RKO (cell line): Measurements from ENCODE around the gene EBI3.
"Not testable (repeated sequence)": the region's sequence is repeated elsewhere in the genome, so short reads cannot be mapped to it uniquely, and the experiment has no call there.

Source experiments
- DNase-seq: peaks from one replicate; pipeline ENCODE4 v3.0.0-alpha.2; 2016; ENCODE audit warnings: low spot score

Gene EBI3

DNA sequence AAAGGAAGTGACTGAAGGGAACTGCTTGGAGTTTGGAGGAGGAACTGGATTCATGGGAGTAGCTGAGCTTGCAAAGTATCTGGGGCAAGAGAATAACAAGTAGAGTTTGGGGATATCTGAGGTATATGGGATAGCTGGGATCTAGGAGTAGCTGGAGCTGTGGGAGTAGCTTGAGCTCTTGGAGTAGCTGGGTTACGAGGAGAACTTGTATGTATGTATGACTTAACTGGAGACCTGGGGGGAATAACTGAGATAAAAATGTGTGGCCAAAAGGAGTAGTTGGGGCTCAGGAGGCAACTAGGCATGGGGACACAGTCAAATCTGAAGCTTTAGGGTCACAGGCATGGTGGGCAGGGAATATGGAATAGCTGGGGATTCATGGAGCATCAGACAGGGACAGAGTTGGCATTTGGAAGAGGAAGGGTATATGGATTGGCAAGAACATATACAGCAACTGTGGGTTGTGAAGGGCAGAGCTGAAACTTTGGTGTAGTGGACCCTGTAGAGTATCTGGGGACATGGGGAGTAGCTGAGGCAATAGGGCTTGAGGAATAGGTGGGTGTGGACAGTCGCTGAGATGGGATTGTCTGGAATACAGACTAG lies 28.3 kb upstream of the EBI3 start:
- DNase-seq: no peak

GRCh38 chr19:4201798-4202197 lies 27.5 kb upstream of the EBI3 start:
- no peak for DNase-seq

GRCh38 chr19:4206818-4207484 lies 22.4 kb upstream of the EBI3 start:
- DNase-seq: peak; percentile 51

GRCh38 chr19:4208385-4209094 lies 20.8 kb upstream of the EBI3 start:
- DNase-seq: peak; percentile 75

DNA sequence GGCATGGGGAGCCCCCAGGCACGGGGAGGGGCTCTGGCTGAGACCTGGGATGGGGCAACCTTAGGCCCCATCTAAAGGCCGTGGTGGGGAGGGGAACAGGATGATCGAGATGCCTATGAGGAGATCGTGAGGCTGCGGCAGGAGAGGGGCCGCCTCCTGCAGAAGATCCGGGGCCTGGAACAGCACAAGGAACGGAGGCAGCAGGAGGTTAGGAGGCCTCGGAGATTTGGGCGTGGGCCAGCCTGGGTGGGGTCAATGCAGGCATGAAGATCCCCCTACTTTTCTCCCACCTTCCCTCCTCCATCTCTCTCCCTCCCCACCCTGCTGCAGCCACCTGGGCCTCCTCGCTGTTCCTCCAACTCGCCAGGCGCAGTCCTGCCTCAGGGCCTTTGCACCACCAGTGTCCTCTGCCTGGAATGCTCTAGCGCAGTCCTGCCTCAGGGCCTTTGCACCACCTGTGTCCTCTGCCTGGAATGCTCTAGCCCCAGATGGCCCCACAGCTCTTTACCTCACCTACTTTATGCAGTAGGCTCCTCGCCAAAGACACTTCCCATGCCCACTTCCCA lies 19.1 kb upstream of the EBI3 start:
- no peak for DNase-seq

DNA sequence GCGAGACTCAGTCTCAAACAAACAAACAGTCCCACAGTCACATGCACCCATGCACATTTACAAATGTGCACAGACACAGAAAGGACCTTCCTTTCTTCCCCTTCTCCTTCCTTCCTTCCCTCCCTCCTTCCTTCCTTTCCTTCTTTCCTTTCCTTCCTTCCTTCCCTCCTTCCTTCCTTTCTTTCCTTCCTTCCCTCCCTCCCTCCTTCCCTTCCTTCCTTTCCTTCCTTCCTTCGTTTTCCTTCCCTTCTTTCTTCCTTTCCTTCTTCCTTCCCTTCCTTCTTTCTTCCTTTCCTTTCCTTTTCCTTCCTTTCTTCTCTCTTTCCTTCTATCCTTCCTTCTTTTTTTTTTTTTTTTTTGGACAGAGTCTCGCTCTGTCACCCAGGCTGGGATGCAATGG lies 16.2 kb upstream of the EBI3 start:
- no peak for DNase-seq

DNA sequence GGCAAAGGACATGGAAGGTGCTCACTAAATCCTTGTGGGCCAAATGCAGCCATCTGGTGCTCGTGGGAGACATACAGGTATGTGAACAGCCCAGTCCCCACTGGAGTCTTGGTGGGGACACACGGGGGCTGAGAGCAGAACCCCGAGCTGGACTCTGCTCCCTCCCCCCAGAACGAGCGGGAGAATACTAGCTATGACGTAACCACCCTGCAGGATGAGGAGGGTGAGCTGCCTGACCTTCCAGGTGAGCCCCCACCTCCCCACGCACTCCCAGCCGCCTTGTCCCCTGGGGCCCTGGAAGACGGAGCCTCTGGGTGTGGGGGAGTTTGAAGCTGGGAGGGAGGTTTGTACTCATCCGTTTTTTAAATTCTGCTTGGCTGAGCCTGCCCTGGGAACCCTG lies 13.5 kb upstream of the EBI3 start:
- no peak for DNase-seq

GRCh38 chr19:4216846-4217245 lies 12.5 kb upstream of the EBI3 start:
- DNase-seq: no peak

GRCh38 chr19:4217429-4218264 lies 11.7 kb upstream of the EBI3 start:
- DNase-seq: no peak

DNA sequence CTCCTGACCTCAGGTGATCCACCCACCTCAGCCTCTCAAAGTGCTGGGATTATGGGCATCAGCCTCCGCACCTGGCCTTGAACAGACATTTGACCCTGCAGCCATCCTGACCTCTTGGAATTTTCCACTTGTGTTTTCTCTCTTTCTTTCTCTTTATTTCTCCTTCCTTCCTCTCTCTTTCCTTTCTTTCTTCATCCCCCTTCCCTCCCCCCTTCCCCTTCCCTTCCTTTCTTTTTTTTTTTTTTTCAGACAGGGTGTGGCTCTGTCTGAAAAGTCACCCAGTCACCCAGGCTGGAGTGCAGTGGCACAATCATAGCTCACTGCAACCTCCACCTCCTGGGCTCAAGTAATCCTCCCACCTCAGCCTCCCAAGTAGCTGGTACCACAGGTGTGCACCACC lies 10.8 kb upstream of the EBI3 start:
- DNase-seq: not testable (repeated sequence)

DNA sequence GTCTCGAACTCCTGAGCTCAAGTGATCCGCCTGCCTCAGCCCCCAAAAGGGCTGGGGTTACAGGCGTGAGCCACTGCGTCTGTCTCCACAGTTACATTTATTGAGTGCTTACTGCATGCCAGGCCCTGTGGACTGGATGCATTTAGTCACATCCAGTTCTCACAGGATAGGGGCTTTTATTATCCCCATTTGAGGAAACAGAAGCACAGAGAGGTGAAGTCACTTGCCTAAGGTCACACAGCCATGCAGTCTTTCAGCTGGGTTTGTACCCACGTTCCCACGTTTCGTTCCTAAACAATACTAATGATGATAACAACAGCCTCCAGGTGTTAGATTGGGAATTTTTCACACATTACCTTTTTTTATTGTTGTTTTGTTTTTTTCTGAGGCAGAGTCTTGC lies 9.1 kb upstream of the EBI3 start:
- no peak for DNase-seq

GRCh38 chr19:4224470-4224869 lies 4.9 kb upstream of the EBI3 start:
- no peak for DNase-seq

DNA sequence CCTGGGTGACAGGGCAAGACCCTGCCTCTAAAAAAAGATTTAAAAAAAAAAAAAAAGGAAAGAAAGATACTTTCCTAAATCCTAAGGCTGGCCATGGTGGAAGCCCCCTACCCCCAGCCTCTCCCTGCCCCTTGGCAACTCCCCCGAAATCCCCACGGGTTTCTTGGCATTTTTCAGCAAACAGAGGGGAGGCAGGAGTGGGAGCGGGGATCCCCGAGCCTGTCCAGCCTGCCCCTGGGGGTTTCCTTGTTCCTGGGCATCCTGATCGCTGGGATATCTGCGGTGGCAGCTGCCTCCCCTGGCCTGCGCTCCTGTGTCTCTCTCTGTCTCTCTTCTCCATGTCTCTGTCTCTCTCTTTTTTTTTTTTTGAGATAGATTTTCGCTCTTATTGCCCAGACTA lies 3.4 kb upstream of the EBI3 start:
- no peak for DNase-seq

GRCh38 chr19:4227771-4228170 lies 1.6 kb upstream of the EBI3 start:
- DNase-seq: no peak

GRCh38 chr19:4228765-4229178 lies 551 bp upstream of the EBI3 start:
- no peak for DNase-seq

DNA sequence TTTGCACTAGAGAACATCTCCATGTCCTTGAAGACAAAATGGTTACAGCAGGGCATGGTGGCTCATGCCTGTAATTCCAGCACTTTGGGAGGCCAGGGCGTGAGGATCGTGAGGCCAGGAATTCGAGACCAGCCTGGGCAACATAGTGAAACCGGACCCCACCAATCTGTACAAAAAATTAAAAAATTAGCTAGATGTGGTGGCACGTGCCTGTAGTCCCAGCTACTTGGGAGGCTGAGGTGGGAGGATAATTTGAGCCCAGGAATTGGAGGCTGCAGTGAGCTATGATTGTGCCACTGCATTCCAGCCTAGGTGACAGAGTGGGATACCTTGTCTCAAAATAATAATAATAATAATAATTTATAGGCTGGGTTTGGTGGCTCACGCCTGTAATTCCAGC lies 914 bp downstream of the EBI3 start:
- not testable (repeated sequence) for DNase-seq

DNA sequence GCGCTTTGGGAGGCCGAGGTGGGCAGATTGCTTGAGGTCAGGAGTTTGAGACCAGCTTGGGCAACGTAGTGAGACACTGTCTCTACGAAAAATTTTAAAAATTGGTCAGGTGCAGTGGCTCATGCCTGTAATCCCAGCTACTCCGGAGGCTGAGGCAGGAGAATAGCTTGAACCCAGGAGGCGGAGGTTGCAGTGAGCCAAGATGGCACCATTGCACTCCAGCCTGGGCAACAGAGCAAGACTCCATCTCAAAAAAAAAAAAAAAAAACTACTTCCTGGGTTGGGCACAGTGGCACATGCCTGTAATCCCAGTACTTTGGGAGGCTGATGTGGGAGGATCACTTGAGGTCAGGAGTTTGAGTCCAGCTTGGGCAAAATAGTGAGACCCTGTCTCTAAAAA lies 2.2 kb downstream of the EBI3 start:
- DNase-seq: not testable (repeated sequence)

DNA sequence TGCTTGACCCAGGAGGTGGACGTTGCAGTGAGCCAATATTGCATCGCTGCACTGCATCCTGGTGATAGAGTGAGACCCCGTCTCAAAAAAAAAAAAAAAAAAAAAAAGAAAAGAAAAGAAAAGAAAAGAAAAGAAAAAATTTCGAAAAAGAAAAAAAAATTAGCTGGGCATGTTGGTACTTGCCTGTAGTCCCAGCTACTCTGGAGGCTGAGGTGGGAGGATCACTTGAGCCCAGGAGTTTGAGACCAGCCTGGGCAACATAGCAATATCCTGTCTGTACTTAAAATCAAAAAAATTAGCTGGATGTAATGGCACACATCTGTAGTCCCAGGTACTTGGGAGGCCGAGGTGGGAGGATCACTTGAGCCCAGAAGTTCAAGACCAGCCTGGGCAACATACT lies 2.8 kb downstream of the EBI3 start:
- not testable (repeated sequence) for DNase-seq

GRCh38 chr19:4232614-4233281 lies 3.4 kb downstream of the EBI3 start:
- no peak for DNase-seq

DNA sequence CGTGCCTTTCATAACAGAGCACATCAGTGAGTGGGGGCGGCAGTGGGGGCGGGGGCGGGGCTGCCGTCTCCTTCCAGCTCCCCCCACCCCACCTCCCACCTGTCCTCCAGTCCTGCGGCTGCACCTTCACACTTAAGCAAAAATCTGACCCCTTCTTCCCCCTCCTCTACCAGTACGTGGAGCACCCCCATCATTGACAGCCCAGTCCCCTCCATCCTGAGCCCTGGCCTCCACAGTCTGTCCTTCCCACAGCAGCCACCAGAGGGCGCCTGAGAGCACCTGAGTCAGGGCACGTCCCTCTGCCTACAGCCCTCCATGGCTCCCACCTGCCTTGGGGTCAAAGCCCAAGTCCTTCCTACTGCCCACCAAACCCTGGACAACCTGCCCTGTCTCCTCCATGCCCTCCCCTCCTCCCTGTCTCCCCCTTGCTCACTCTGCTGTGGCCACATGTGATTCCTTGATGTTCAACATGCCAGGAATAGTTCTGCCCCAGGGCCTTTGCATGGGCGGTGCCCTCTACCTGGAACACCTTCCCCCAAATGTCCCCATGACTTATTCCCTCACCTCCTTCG lies 4.0 kb downstream of the EBI3 start:
- DNase-seq: no peak

GRCh38 chr19:4234142-4234861 lies 5.0 kb downstream of the EBI3 start:
- DNase-seq: no peak
